IMR-90 (cell line): ENCODE measurements around the gene MGAT5. TPM values are rescaled to one million over a fixed set of nuclear protein-coding genes. Genes with fewer than 3 reads are reported as not detected.

Experiments
- ATAC-seq: fragments of 200-7000 bp; cut with Tn5 transposase; 2 replicates; pipeline ENCODE4 v1.9.1; 2020; ENCODE audit warnings: low read depth, mild to moderate bottlenecking, moderate library complexity
- BruUV-seq: library from RNA; stranded (reverse); fragments of 400-500 nt; replicated peaks from 2 replicates; lab custom pipeline; 2021; lab: Mats Ljungman, UMichigan
- CTCF ChIA-PET: fragments of 300-600 bp; formaldehyde crosslinking; extraction: SDS; loops from one replicate; lab custom pipeline; 2021; ENCODE audit warnings: antibody characterized with exemption; lab: Yijun Ruan, JAX
- POLR2A ChIA-PET: fragments of 300-600 bp; sonication (Branson Sonifier 250); formaldehyde crosslinking; loops from one replicate; lab custom pipeline; 2022; ENCODE audit warnings: antibody characterized with exemption; ENCODE audit not compliant: unreplicated experiment; lab: Charles Lee
- DNase-seq: peaks from one replicate; pipeline ENCODE4 v3.0.0; 2013
- H2AFZ ChIP-seq: replicated peaks from 2 replicates; pipeline ENCODE3; 2013; ENCODE audit warnings: low read length, mild to moderate bottlenecking; ENCODE audit not compliant: poor library complexity
- H2AK5ac ChIP-seq: 2 replicates; pipeline ENCODE4 v1.6.1; 2013; ENCODE audit warnings: low read depth, low read length, inconsistent platforms
- H2AK9ac ChIP-seq: replicated peaks from 2 replicates; pipeline ENCODE3; 2013; ENCODE audit warnings: mild to moderate bottlenecking, low read depth, low read length, moderate library complexity; ENCODE audit not compliant: poor library complexity
- H2BK120ac ChIP-seq: 2 replicates; pipeline ENCODE4 v1.6.1; 2013; ENCODE audit warnings: low read depth, low read length, inconsistent platforms
- H2BK15ac ChIP-seq: 3 replicates; pipeline ENCODE4 v1.6.1; 2013; ENCODE audit warnings: low read depth, low read length, inconsistent platforms
- H2BK20ac ChIP-seq: 2 replicates; pipeline ENCODE4 v1.6.1; 2013; ENCODE audit warnings: low read depth, mild to moderate bottlenecking, inconsistent platforms, low read length, moderate library complexity
- H2BK5ac ChIP-seq: 2 replicates; pipeline ENCODE4 v1.6.1; 2013; ENCODE audit warnings: mild to moderate bottlenecking, low read depth, low read length, inconsistent platforms; ENCODE audit not compliant: poor library complexity, severe bottlenecking
- H3K14ac ChIP-seq: replicated peaks from 2 replicates; pipeline ENCODE4 v1.6.1; 2013; ENCODE audit warnings: low read depth, low read length, inconsistent platforms
- H3K18ac ChIP-seq: 2 replicates; pipeline ENCODE4 v1.6.1; 2013; ENCODE audit warnings: low read depth, low read length, control low read depth
- H3K23ac ChIP-seq: 2 replicates; pipeline ENCODE4 v1.6.1; 2013; ENCODE audit warnings: low read depth, low read length, inconsistent platforms
- H3K27ac ChIP-seq: 2 replicates; pipeline ENCODE4 v1.5.1; 2013; ENCODE audit warnings: mild to moderate bottlenecking, control low read depth, low read length; ENCODE audit not compliant: insufficient read depth
- H3K27me3 ChIP-seq: 2 replicates; pipeline ENCODE4 v1.6.1; 2013; ENCODE audit warnings: low read length; ENCODE audit not compliant: control insufficient read depth, insufficient read depth
- H3K36me3 ChIP-seq: 2 replicates; pipeline ENCODE4 v1.6.1; 2013; ENCODE audit warnings: low read length, mixed read lengths; ENCODE audit not compliant: control insufficient read depth, insufficient read depth
- H3K4ac ChIP-seq: 2 replicates; pipeline ENCODE4 v1.6.1; 2013; ENCODE audit warnings: low read depth, low read length, inconsistent platforms
- H3K4me1 ChIP-seq: 2 replicates; pipeline ENCODE4 v1.6.1; 2013; ENCODE audit warnings: low read length, mixed read lengths; ENCODE audit not compliant: control insufficient read depth, insufficient read depth
- H3K4me2 ChIP-seq: 2 replicates; pipeline ENCODE4 v1.6.1; 2013; ENCODE audit warnings: low read depth, mild to moderate bottlenecking, control low read depth, low read length, moderate library complexity
- H3K4me3 ChIP-seq: 2 replicates; pipeline ENCODE4 v1.5.1; 2013; ENCODE audit warnings: low read depth, mild to moderate bottlenecking, control low read depth, low read length, moderate library complexity; ENCODE audit not compliant: insufficient read depth
- H3K56ac ChIP-seq: 2 replicates; pipeline ENCODE4 v1.6.1; 2013; ENCODE audit warnings: low read length, inconsistent platforms; ENCODE audit not compliant: insufficient read depth; ENCODE audit errors: extremely low read depth
- H3K79me1 ChIP-seq, 2 experiments: 2 replicates each; pipeline ENCODE4 v1.6.1; 2013; ENCODE audit warnings: low read length in 2 of 2, inconsistent platforms in 1 of 2, low read depth in 1 of 2
- H3K9ac ChIP-seq: 2 replicates; pipeline ENCODE4 v1.6.1; 2013; ENCODE audit warnings: low read depth, low read length, control low read depth
- H3K9me1 ChIP-seq: 2 replicates; pipeline ENCODE4 v1.6.1; 2013; ENCODE audit warnings: low read length, inconsistent platforms; ENCODE audit not compliant: insufficient read depth
- H3K9me3 ChIP-seq: 2 replicates; pipeline ENCODE4 v1.6.1; 2013; ENCODE audit warnings: low read length; ENCODE audit not compliant: control insufficient read depth, insufficient read depth
- H4K20me1 ChIP-seq: 2 replicates; pipeline ENCODE4 v1.6.1; 2013; ENCODE audit warnings: low read length, inconsistent platforms; ENCODE audit not compliant: insufficient read depth
- H4K5ac ChIP-seq: 2 replicates; pipeline ENCODE4 v1.6.1; 2013; ENCODE audit warnings: mild to moderate bottlenecking, low read depth, low read length, control low read depth
- H4K8ac ChIP-seq, 2 experiments: 2 replicates each; pipeline ENCODE4 v1.6.1; 2013; ENCODE audit warnings: low read depth in 2 of 2, low read length in 2 of 2, control low read depth in 1 of 2, inconsistent platforms in 1 of 2
- H4K91ac ChIP-seq: 2 replicates; pipeline ENCODE4 v1.6.1; 2013; ENCODE audit warnings: low read depth, low read length, inconsistent platforms; ENCODE audit not compliant: insufficient read depth
- BHLHE40 ChIP-seq: fragments of 150-350 bp; IDR thresholded peaks from 2 replicates; pipeline ENCODE4 v1.6.1; 2016; ENCODE audit warnings: mild to moderate bottlenecking, low read depth, low read length
- MAFK ChIP-seq: IDR thresholded peaks from 2 replicates; pipeline ENCODE4 v1.6.1; 2012; ENCODE audit warnings: low read depth, low read length, improper control_type of control experiment
- MXI1 ChIP-seq: IDR thresholded peaks from 2 replicates; pipeline ENCODE4 v1.6.1; 2012; ENCODE audit warnings: low read depth, mild to moderate bottlenecking, low read length, moderate library complexity, borderline replicate concordance
- POLR2A ChIP-seq: IDR thresholded peaks from 2 replicates; pipeline ENCODE4 v1.6.1; 2012; ENCODE audit warnings: mild to moderate bottlenecking, low read depth, low read length
- RFX5 ChIP-seq: IDR thresholded peaks from 2 replicates; pipeline ENCODE4 v1.8.0; 2012; ENCODE audit warnings: low read depth, mild to moderate bottlenecking, low read length, moderate library complexity
- WGBS, 2 experiments: methylation state at CpG; one replicate each; pipeline versions ENCODE4 v1.1.5 to v1.1.7; 2013; ENCODE audit warnings: missing lambda C conversion rate in 2 of 2; ENCODE audit not compliant: insufficient read length in 1 of 2; ENCODE audit errors: extremely low coverage in 2 of 2; 5-methylcytosine and 5-hydroxymethylcytosine counted together
- dilution Hi-C: fragments of 300-500 bp; cut with HindIII; formaldehyde crosslinking; loops from one replicate; pipeline ENCODE4 v1.14.3; 2018; ENCODE audit warnings: low sequenced_read_pairs; ENCODE audit not compliant: unreplicated experiment
- in situ Hi-C: fragments of 300-500 bp; cut with MboI; formaldehyde crosslinking; loops from 3 replicates; pipeline ENCODE4 v1.14.3; 2019; ENCODE audit warnings: low sequenced_read_pairs, inconsistent platforms, mixed read lengths
- intact Hi-C: fragments of 100-400 bp; cut with micrococcal nuclease; formaldehyde crosslinking; loops from 2 replicates; pipeline ENCODE4 v1.10.0; 2022
- polyA plus RNA-seq, 3 experiments: library from polyadenylated mRNA; depleted of rRNA; stranded (reverse); fragments of >200 nt; gene quantifications; 2 replicates each; pipeline ENCODE4 v1.2.3, GENCODE V29; 2012; ENCODE audit warnings: low replicate concordance in 1 of 3
- total RNA-seq: library from RNA; depleted of rRNA; stranded (reverse); fragments of >200 nt; gene quantifications from 2 replicates; pipeline ENCODE4 v1.2.3, GENCODE V29; 2012
- TF ChIP-seq, protein P1 (sequence below): fragments of 150-350 bp; IDR thresholded peaks from 2 replicates; pipeline ENCODE4 v1.6.1; 2017; ENCODE audit warnings: mild to moderate bottlenecking, antibody characterized with exemption, low read length, low read depth
- TF ChIP-seq, protein P2 (sequence below): fragments of 150-350 bp; IDR thresholded peaks from 2 replicates; pipeline ENCODE4 v1.6.1; 2016; ENCODE audit warnings: low read depth, mild to moderate bottlenecking, low read length, moderate library complexity, borderline replicate concordance

The MGAT5 gene
- total and polyA plus RNA-seq, 2 of the 4 experiments (the other 2 are of a cell fraction): 22.9 to 59.9 TPM

DNA sequence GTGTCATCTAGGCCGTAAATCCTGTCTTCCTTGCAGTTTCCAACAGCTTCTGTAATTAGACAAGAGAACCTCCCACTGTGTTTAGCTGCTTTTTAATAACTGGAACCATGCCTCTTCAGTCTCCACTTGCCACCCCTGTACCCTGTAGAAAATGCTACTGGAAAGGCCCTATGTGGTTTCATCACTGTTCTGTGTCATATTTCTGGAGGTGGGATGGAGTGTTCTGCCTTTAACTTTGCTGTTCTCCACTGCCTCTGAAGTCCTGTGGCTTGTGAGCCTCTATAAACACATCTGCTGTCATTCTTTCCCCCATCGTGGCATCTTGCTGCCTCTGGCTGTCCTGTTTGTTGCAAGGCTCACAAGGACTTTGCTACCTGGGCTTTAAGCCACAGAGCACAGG, 17.9 kb downstream of the MGAT5 start:
- Histone ChIP-seq H3K4me1 (peaks cover 3% of the 10 kb centered on the region; the same call in 1 of the 2 replicates), H4K91ac (no peak overlapping the region), H3K9me3 (no peaks in the 10 kb centered on the region), H3K79me1 (peaks cover 28 to 66% of the 10 kb centered on the region in 2 experiments), H2BK15ac (no peak overlapping the region), H2BK20ac (no peak overlapping the region), H3K23ac (no peak overlapping the region), H2BK120ac (no peak overlapping the region), H3K14ac (no peak overlapping the region), H3K27me3 (no peaks in the 10 kb centered on the region), H3K36me3 (peaks cover 15% of the 10 kb centered on the region), H3K9ac (no peak overlapping the region), H3K4me3 (no peak overlapping the region), H3K9me1 (peaks cover 11% of the 10 kb centered on the region), H2AFZ (no peak overlapping the region), H3K56ac (no peak overlapping the region), H2AK9ac (no peak overlapping the region), H3K4me2 (no peak overlapping the region), H2BK5ac (no peak overlapping the region), H3K27ac (no peak overlapping the region), H4K20me1 (peaks cover 23% of the 10 kb centered on the region), H3K18ac (no peak overlapping the region), H2AK5ac (no peak overlapping the region), H3K4ac (no peak overlapping the region), H4K8ac (no peak overlapping the region), H4K5ac (no peak overlapping the region)
- intact Hi-C loops (no loop called here), dilution Hi-C loops (no loop called here), in situ Hi-C loops (no loop called here)
- ATAC-seq: no peak
- BruUV-seq: no TSS peak
- TF ChIP-seq MAFK: no peak
- TF ChIP-seq BHLHE40: no peak
- no peak for TF ChIP-seq RFX5
- no peak for TF ChIP-seq POLR2A
- TF ChIP-seq, protein P1, sequence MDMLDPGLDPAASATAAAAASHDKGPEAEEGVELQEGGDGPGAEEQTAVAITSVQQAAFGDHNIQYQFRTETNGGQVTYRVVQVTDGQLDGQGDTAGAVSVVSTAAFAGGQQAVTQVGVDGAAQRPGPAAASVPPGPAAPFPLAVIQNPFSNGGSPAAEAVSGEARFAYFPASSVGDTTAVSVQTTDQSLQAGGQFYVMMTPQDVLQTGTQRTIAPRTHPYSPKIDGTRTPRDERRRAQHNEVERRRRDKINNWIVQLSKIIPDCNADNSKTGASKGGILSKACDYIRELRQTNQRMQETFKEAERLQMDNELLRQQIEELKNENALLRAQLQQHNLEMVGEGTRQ: no peak
- TF ChIP-seq MXI1: no peak
- TF ChIP-seq, protein P2, sequence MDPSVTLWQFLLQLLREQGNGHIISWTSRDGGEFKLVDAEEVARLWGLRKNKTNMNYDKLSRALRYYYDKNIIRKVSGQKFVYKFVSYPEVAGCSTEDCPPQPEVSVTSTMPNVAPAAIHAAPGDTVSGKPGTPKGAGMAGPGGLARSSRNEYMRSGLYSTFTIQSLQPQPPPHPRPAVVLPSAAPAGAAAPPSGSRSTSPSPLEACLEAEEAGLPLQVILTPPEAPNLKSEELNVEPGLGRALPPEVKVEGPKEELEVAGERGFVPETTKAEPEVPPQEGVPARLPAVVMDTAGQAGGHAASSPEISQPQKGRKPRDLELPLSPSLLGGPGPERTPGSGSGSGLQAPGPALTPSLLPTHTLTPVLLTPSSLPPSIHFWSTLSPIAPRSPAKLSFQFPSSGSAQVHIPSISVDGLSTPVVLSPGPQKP: no peak
- POLR2A ChIA-PET: no interaction called here
- CTCF ChIA-PET: no interaction called here
- no CpG with 5 or more reads among the region's 2 CpGs for WGBS, 2 experiments
- DNase-seq: no peak
